Measurements from ENCODE around the gene ADD1. TPM values are rescaled to one million over a fixed set of nuclear protein-coding genes. Genes with fewer than 3 reads are reported as not detected.
"Not testable (repeated sequence)": the region's sequence is repeated elsewhere in the genome, so short reads cannot be mapped to it uniquely, and the experiment has no call there.

ADD1 gene
- polyA plus RNA-seq, 1 donor (not counting 4 experiments of a cell fraction or from before 2014, with no cell fraction given), result 109 TPM

DNA sequence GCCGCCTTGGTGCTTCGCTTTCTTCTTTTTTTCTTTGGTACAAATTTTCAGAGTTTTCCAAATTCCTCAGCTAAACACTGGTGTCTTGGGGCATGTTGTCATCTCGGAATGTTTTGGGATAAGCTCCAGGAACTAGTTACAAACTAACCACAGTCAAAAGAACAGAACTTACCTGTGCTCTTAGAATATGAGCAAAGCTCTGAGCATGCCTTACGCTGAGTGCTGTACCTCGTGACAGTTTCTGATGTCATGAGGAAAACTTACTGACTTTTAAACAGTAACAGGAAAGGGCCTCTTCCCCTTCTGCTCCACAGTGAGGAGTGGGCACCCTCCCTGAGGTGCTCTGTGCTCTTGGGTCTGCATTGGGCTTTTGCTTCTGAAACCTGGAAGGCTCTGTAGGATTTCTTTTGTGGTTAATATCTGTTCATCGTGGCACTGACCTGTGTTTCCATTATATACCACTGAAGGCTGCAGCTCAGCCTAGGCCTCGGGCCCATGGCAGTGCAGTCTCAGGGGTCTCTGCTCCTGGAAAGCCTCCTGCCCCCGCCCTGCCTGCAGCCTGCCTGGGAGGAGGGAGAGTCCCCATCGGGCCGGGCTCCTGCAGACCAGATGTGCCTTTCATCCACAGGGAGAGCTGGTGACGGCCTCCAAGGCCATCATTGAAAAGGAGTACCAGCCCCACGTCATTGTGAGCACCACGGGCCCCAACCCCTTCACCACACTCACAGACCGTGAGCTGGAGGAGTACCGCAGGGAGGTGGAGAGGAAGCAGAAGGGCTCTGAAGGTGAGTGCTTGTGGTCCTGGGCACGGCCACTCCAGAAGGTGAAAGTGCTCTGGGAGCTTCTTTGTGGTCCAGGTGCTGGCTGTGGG lies 70.8 kb downstream of the ADD1 start:
- no peak for DNase-seq (ENCODE audit: low read depth, low spot score)
- no peak overlapping the region for H3K4me2 ChIP-seq (ENCODE audit: control insufficient read depth, extremely low read depth, insufficient read depth, low read depth, low read length)
- no peaks in the 10 kb centered on the region for H3K4me1 ChIP-seq (ENCODE audit: control insufficient read depth, extremely low read depth, insufficient read depth, low read length)
- H3K27ac ChIP-seq (ENCODE audit: control insufficient read depth, insufficient read depth, low read length), result no peak overlapping the region
- H3K9ac ChIP-seq (ENCODE audit: control insufficient read depth, extremely low read depth, insufficient read depth, low read length), result no peak overlapping the region
- no peak overlapping the region for H3K4me3 ChIP-seq (ENCODE audit: control insufficient read depth in 2 of 3, extremely low read depth in 1 of 3, insufficient read depth in 2 of 3, low read depth in 1 of 3, low read length in 3 of 3)
- FAIRE-seq, result no peak
- H3K27me3 ChIP-seq (ENCODE audit: control insufficient read depth, extremely low read depth, insufficient read depth, low read length), result no peaks in the 10 kb centered on the region
- H4K20me1 ChIP-seq (ENCODE audit: control insufficient read depth, extremely low read depth, insufficient read depth, low read length), result no peaks in the 10 kb centered on the region
- dilution Hi-C loops (cut with MboI; ENCODE audit: extremely low pct_ligation_motif_present, low sequenced_read_pairs), result no loop called here
- H3K9me1 ChIP-seq (ENCODE audit: control insufficient read depth, extremely low read depth, insufficient read depth, low read length), result no peaks in the 10 kb centered on the region
- TF ChIP-seq EZH2 (IDR thresholded peaks at IDR 0.05; ENCODE audit: low read length), result no peak
- TF ChIP-seq, protein P1, sequence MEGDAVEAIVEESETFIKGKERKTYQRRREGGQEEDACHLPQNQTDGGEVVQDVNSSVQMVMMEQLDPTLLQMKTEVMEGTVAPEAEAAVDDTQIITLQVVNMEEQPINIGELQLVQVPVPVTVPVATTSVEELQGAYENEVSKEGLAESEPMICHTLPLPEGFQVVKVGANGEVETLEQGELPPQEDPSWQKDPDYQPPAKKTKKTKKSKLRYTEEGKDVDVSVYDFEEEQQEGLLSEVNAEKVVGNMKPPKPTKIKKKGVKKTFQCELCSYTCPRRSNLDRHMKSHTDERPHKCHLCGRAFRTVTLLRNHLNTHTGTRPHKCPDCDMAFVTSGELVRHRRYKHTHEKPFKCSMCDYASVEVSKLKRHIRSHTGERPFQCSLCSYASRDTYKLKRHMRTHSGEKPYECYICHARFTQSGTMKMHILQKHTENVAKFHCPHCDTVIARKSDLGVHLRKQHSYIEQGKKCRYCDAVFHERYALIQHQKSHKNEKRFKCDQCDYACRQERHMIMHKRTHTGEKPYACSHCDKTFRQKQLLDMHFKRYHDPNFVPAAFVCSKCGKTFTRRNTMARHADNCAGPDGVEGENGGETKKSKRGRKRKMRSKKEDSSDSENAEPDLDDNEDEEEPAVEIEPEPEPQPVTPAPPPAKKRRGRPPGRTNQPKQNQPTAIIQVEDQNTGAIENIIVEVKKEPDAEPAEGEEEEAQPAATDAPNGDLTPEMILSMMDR (optimal IDR thresholded peaks at IDR 0.05 in 1 of 3, IDR thresholded peaks at IDR 0.05 in 1 of 3, conservative IDR thresholded peaks at IDR 0.05 in 1 of 3; ENCODE audit: extremely low read depth in 1 of 3, insufficient read depth in 2 of 3, low read length in 3 of 3), result no peak
- H2AFZ ChIP-seq (ENCODE audit: control insufficient read depth, low read length), result no peak overlapping the region
- peaks cover 4% of the 10 kb centered on the region for H3K79me2 ChIP-seq (ENCODE audit: control insufficient read depth, insufficient read depth, low read length)
- H3K9me3 ChIP-seq (ENCODE audit: control insufficient read depth, low read depth, low read length), result no peaks in the 10 kb centered on the region
- H3K36me3 ChIP-seq (ENCODE audit: control insufficient read depth in 2 of 2, extremely low read depth in 1 of 2, insufficient read depth in 2 of 2, low read length in 2 of 2), result peaks cover 27 to 31% of the 10 kb centered on the region in 2 experiments

DNA sequence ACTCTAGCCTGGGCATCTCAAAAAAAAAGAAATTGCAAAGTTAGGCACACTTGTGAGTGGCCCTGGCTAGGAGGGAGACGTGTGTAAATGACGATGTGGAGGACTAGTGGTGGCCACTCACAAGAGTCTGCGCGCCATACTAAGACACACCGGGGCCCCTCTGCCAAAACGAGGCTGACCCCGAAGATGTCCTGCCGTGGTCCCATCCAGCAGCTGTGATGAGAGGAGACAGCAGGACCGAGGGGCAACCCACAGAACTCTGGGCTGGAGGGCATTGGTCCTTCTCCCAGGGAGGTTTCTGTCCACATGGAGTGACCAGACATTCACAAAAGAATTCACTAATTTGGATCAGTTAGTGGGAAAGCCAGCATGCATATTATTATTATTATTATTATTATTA lies 72.1 kb downstream of the ADD1 start:
- no peaks in the 10 kb centered on the region for H4K20me1 ChIP-seq (ENCODE audit: control insufficient read depth, extremely low read depth, insufficient read depth, low read length)
- dilution Hi-C loops (cut with MboI; ENCODE audit: extremely low pct_ligation_motif_present, low sequenced_read_pairs), result no loop called here
- H3K27me3 ChIP-seq (ENCODE audit: control insufficient read depth, extremely low read depth, insufficient read depth, low read length), result no peaks in the 10 kb centered on the region
- FAIRE-seq (no peak), DNase-seq (ENCODE audit: low read depth, low spot score) (no peak)
- H3K4me3 ChIP-seq (ENCODE audit: control insufficient read depth in 2 of 3, extremely low read depth in 1 of 3, insufficient read depth in 2 of 3, low read depth in 1 of 3, low read length in 3 of 3), result no peak overlapping the region
- no peaks in the 10 kb centered on the region for H3K4me1 ChIP-seq (ENCODE audit: control insufficient read depth, extremely low read depth, insufficient read depth, low read length)
- no peaks in the 10 kb centered on the region for H3K9me1 ChIP-seq (ENCODE audit: control insufficient read depth, extremely low read depth, insufficient read depth, low read length)
- TF ChIP-seq, protein P1 (optimal IDR thresholded peaks at IDR 0.05 in 1 of 3, IDR thresholded peaks at IDR 0.05 in 1 of 3, conservative IDR thresholded peaks at IDR 0.05 in 1 of 3; ENCODE audit: extremely low read depth in 1 of 3, insufficient read depth in 2 of 3, low read length in 3 of 3), result no peak
- no peak for TF ChIP-seq EZH2 (IDR thresholded peaks at IDR 0.05; ENCODE audit: low read length)
- no peak overlapping the region for H3K9ac ChIP-seq (ENCODE audit: control insufficient read depth, extremely low read depth, insufficient read depth, low read length)
- H2AFZ ChIP-seq (ENCODE audit: control insufficient read depth, low read length), result no peak overlapping the region
- no peak overlapping the region for H3K4me2 ChIP-seq (ENCODE audit: control insufficient read depth, extremely low read depth, insufficient read depth, low read depth, low read length)
- H3K9me3 ChIP-seq (ENCODE audit: control insufficient read depth, low read depth, low read length), result no peaks in the 10 kb centered on the region
- H3K79me2 ChIP-seq (ENCODE audit: control insufficient read depth, insufficient read depth, low read length), result peaks cover 4% of the 10 kb centered on the region
- H3K36me3 ChIP-seq (ENCODE audit: control insufficient read depth in 2 of 2, extremely low read depth in 1 of 2, insufficient read depth in 2 of 2, low read length in 2 of 2), result peaks cover 20 to 23% of the 10 kb centered on the region in 2 experiments
- no peak overlapping the region for H3K27ac ChIP-seq (ENCODE audit: control insufficient read depth, insufficient read depth, low read length)

DNA sequence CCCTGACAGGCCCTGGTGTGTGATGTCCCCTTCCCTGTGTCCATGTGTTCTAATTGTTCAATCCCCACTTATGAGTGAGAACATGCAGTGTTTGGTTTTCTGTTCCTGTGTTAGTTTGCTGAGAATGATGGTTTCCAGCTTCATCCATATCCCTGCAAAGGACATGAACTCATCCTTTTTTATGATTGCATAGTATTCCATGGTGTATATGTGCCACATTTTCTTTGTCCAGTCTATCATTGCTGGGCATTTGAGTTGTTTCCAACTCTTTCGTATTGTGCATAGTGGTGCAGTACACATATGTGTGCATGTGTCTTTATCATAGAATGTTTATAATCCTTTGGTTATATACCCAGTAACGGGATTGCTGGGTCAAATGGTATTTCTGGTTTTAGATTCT lies 73.1 kb downstream of the ADD1 start:
- H3K9me1 ChIP-seq (ENCODE audit: control insufficient read depth, extremely low read depth, insufficient read depth, low read length); H3K4me2 ChIP-seq (ENCODE audit: control insufficient read depth, extremely low read depth, insufficient read depth, low read depth, low read length); DNase-seq (ENCODE audit: low read depth, low spot score); H3K27ac ChIP-seq (ENCODE audit: control insufficient read depth, insufficient read depth, low read length); FAIRE-seq; H3K4me3 ChIP-seq (ENCODE audit: control insufficient read depth in 2 of 3, extremely low read depth in 1 of 3, insufficient read depth in 2 of 3, low read depth in 1 of 3, low read length in 3 of 3); H3K27me3 ChIP-seq (ENCODE audit: control insufficient read depth, extremely low read depth, insufficient read depth, low read length); H3K9ac ChIP-seq (ENCODE audit: control insufficient read depth, extremely low read depth, insufficient read depth, low read length); H2AFZ ChIP-seq (ENCODE audit: control insufficient read depth, low read length); dilution Hi-C loops (cut with MboI; ENCODE audit: extremely low pct_ligation_motif_present, low sequenced_read_pairs); H4K20me1 ChIP-seq (ENCODE audit: control insufficient read depth, extremely low read depth, insufficient read depth, low read length); H3K4me1 ChIP-seq (ENCODE audit: control insufficient read depth, extremely low read depth, insufficient read depth, low read length); H3K79me2 ChIP-seq (ENCODE audit: control insufficient read depth, insufficient read depth, low read length); H3K9me3 ChIP-seq (ENCODE audit: control insufficient read depth, low read depth, low read length): not testable (repeated sequence)
- H3K36me3 ChIP-seq (ENCODE audit: control insufficient read depth in 2 of 2, extremely low read depth in 1 of 2, insufficient read depth in 2 of 2, low read length in 2 of 2), result peaks cover 18 to 19% of the 10 kb centered on the region in 2 experiments
